BJ (cell line): ENCODE data around the gene GPR107. TPM values are rescaled to one million over a fixed set of nuclear protein-coding genes. Genes with fewer than 3 reads are reported as not detected.
A peak's percentile ranks its signal among the peaks of the same experiment; 100 is the strongest.

Source experiments
- CTCF ChIA-PET: fragments of 350-600 bp; formaldehyde crosslinking; extraction: SDS; loops from one replicate; lab custom pipeline; 2021; ENCODE audit warnings: antibody characterized with exemption, inconsistent platforms; lab: Yijun Ruan, JAX
- POLR2A ChIA-PET: fragments of 300-600 bp; sonication (Branson Sonifier 250); formaldehyde crosslinking; extraction: SDS; loops from one replicate; lab custom pipeline; 2021; ENCODE audit warnings: antibody characterized with exemption; lab: Charles Lee
- DNase-seq: peaks from one replicate; pipeline ENCODE4 v3.0.0-alpha.2; 2011; ENCODE audit warnings: low read depth
- H3K27me3 ChIP-seq: 2 replicates; pipeline ENCODE4 v1.6.0; 2011; ENCODE audit warnings: low read length; ENCODE audit not compliant: control insufficient read depth, insufficient read depth
- H3K36me3 ChIP-seq: 2 replicates; pipeline ENCODE4 v1.5.1; 2011; ENCODE audit warnings: low read length; ENCODE audit not compliant: control insufficient read depth, insufficient read depth
- H3K4me3 ChIP-seq: 2 replicates; pipeline ENCODE4 v1.5.1; 2011; ENCODE audit warnings: low read depth, mild to moderate bottlenecking, control low read depth, low read length
- polyA plus RNA-seq: library from polyadenylated mRNA; depleted of rRNA; stranded (reverse); fragments of >200 nt; gene quantifications from 2 replicates; pipeline ENCODE4 v1.2.3, GENCODE V29; 2011
- TF ChIP-seq, protein P1 (sequence below): IDR thresholded peaks from 2 replicates; pipeline ENCODE4 v1.5.1; 2011; ENCODE audit warnings: low read depth, mild to moderate bottlenecking, control low read depth, inconsistent platforms, low read length, moderate library complexity; ENCODE audit not compliant: insufficient read depth

The GPR107 gene
- polyA plus RNA-seq, 1 experiment, result 32.5 TPM

DNA sequence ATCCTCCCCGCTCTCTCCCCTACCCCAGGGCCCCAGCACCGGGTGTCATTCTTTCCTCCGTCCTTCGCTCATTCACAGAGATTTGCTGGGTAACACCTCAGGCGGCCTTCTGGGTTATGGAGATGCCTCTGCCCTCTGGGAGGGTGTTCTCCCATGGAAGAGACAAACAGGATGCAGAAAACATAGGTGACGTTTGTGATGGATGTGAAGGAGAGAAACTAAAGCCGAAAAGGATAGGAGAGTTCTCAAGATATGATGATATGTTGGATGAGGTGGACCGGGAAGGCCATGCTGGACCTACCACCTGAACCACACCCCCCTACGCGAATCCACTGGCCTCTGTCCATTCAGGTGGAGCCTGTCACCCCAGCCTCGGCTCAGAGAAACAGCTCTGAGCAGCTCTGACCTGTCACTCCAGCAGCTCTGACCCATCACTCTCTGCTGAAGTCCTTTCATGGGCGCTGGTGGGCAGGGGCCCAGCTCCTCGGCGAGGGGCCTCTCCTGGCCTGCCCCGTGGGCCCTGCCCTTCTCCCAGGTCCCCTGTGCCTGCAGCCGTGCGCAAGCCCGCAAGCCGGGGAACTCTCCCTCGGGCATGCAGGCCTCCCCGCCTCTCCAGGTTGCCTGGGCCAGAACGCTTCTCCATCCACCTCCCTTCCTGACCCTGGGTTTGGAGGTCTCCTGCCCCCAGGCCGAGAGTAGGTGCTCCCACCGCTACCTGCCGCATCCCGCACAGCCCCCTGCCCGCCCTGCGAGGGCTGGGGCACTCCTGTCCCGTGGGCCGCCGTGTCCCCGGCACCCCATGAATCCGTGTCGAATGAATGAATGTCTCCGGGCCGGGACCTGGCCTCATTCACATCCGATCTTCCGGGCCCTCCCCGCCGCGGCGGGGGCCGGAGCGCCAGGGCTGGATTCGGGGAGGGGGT, 117.8 kb downstream of the GPR107 start:
- H3K36me3 ChIP-seq, result peaks cover 3% of the 10 kb centered on the region
- no peak for DNase-seq
- ChIA-PET POLR2A (no interaction called here), CTCF (interaction anchor here (0.7 to 1.1 kb wide), 2 partner anchors 16 to 29 kb away, joined by 3 to 5 read pairs; no protein-coding TSS in a partner anchor)
- H3K27me3 ChIP-seq, result no peaks in the 10 kb centered on the region
- peak overlapping the region; percentile 39 for H3K4me3 ChIP-seq
- TF ChIP-seq, protein P1, sequence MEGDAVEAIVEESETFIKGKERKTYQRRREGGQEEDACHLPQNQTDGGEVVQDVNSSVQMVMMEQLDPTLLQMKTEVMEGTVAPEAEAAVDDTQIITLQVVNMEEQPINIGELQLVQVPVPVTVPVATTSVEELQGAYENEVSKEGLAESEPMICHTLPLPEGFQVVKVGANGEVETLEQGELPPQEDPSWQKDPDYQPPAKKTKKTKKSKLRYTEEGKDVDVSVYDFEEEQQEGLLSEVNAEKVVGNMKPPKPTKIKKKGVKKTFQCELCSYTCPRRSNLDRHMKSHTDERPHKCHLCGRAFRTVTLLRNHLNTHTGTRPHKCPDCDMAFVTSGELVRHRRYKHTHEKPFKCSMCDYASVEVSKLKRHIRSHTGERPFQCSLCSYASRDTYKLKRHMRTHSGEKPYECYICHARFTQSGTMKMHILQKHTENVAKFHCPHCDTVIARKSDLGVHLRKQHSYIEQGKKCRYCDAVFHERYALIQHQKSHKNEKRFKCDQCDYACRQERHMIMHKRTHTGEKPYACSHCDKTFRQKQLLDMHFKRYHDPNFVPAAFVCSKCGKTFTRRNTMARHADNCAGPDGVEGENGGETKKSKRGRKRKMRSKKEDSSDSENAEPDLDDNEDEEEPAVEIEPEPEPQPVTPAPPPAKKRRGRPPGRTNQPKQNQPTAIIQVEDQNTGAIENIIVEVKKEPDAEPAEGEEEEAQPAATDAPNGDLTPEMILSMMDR, result no peak

DNA sequence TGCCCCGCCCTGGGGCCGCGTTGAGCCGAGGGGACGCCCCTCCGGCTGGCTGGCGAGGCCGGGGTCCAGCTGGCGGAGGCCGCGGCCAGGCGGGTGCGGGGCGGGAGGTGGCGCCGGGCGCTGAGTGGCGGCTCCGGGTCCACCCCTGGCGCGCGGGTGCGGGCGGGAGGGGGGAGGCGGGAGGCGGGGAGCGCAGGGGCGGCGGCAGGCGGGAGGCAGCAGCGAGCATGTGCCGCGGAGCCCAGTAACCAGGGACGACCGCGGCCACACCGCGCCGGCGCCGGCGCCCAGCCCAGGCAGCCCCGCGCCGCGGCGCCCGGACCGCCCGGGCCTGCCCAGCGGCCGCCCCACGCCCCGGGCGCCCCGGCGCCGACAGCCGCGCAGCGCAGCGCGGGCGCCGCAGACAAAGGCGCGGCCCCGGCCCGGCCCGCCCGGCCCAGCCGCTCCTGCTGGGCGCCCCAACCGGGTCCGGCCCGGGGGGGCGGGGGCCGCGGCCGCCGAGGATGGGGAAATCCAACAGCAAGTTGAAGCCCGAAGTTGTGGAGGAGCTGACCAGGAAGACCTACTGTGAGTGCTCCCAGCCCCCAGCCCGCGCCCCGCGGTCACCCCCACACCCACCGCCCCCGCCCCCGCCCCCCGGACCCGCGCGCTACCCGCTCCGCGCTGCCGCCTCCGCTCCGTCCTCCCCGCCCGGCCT, 118.6 kb downstream of the GPR107 start, which contains the start of gene NCS1:
TSS of gene NCS1 (plus strand) at position 244 of the 697 bp plus-strand sequence. CDS start at position 504, 260 bp downstream.
- no peaks in the 10 kb centered on the region for H3K27me3 ChIP-seq
- ChIA-PET POLR2A (no interaction called here), CTCF (interaction anchor here (0.5 to 0.7 kb wide), 2 partner anchors 10 to 28 kb away, joined by 3 read pairs; no protein-coding TSS in a partner anchor)
- H3K4me3 ChIP-seq, result peak within 1 kb of the TSS; percentile 57
- H3K36me3 ChIP-seq, result peaks cover 4% of the 10 kb centered on the region
- TF ChIP-seq, protein P1, result no peak
- DNase-seq, result no peak

DNA sequence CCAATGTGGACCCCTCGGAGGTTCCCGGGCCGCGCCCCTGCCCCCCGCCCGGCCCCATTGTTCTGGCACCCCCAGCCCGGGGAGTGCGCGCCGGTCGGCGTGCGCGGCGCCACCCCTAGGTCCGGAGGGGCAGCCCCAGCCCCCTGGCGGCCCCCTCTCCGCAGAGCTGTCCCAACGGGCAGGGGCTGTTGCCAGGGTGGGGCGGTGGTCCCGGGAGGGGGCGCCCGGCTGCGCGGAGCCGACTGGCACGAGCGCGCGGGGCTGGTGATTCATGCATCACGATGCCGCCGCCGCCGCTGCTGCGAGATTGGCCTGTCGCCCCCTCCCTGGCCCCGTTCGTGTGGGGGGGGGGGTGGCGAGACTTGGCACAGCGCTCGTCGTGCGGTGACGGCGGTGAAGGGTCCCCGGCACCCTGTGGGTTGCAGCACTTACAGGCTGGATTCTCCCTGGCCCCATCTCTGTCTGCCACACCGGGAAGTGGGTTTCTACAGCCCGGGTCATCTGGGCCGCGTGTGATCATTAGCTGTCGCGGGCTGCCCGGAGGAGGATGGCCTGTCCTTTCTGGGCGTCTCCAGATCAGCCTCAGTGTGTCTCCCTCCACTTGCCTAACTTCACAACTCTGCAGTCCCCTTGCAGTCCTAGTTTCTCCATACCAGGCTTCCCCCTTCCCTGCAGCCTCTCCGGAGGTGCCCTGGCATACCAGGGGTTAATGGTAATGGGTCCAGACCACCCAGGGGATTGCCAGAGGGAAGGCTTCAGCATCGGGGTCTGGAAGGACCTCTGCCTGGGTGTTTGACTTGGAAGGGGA, 119.4 kb downstream of the GPR107 start:
- Histone ChIP-seq H3K36me3 (peaks cover 4% of the 10 kb centered on the region), H3K4me3 (peak overlapping the region; percentile 57), H3K27me3 (no peaks in the 10 kb centered on the region)
- ChIA-PET POLR2A (interaction anchor here (2.1 kb wide), 1 partner anchor 10 kb away, joined by 10 read pairs; no protein-coding TSS in a partner anchor), CTCF (interaction anchor here (1.0 to 1.6 kb wide), 7 partner anchors 10 to 70 kb away, joined by 3 to 8 read pairs (median 4); no protein-coding TSS in a partner anchor)
- TF ChIP-seq, protein P1, result no peak
- no peak for DNase-seq

DNA sequence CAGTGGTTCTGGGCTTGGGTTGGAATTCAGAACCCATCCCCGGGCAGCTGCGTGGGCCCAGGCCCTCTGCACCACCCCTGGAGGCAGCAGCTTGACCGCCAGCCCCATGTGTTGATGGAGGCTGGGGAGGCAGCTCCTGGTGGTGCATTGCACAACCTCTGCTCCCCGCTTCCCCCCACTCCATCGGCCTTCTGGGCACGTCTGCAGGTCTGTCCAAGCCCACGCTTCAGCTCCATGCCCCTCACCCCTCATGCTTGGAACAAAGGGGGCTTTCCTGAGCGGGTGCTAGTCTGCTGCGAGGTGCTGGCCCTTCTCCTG, 119.9 kb downstream of the GPR107 start:
- POLR2A ChIA-PET, result interaction anchor here (2.1 kb wide), 1 partner anchor 10 kb away, joined by 10 read pairs; no protein-coding TSS in a partner anchor
- Histone ChIP-seq H3K4me3 (peak overlapping the region; percentile 57), H3K36me3 (peaks cover 4% of the 10 kb centered on the region), H3K27me3 (no peaks in the 10 kb centered on the region)
- CTCF ChIA-PET, result interaction anchor here (1.0 to 1.6 kb wide), 8 partner anchors 10 to 69 kb away, joined by 3 to 8 read pairs (median 4); no protein-coding TSS in a partner anchor
- TF ChIP-seq, protein P1, result no peak
- no peak for DNase-seq
